GM21717 (cell line): Measurements from ENCODE around the gene DSE.

Experiments
- ATAC-seq: cut with Tn5 transposase; IDR thresholded peaks from one replicate; pipeline ENCODE4 v1.9.1; 2021; ENCODE audit warnings: mild to moderate bottlenecking, moderate library complexity; ENCODE audit not compliant: unreplicated experiment

DSE gene

DNA sequence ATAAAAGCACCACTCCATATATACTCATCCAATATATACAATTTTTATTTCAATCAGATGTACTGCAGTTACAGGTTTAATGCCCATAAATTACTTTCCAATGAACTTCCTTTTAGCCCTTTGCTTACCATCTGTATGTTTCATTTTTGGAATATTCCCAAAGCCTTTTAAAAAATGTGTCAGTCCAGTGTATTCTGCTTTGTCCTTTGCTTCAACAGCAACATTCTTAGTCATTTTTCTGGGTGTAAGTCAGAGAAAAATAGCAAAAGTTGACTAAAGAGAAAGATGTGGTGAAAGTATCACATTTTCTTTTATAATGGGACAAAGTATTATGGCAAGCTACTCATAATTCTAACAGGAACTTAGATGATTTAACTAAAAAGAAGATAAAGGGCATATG, 15.2 kb downstream of the DSE start:
- no peak for ATAC-seq

DNA sequence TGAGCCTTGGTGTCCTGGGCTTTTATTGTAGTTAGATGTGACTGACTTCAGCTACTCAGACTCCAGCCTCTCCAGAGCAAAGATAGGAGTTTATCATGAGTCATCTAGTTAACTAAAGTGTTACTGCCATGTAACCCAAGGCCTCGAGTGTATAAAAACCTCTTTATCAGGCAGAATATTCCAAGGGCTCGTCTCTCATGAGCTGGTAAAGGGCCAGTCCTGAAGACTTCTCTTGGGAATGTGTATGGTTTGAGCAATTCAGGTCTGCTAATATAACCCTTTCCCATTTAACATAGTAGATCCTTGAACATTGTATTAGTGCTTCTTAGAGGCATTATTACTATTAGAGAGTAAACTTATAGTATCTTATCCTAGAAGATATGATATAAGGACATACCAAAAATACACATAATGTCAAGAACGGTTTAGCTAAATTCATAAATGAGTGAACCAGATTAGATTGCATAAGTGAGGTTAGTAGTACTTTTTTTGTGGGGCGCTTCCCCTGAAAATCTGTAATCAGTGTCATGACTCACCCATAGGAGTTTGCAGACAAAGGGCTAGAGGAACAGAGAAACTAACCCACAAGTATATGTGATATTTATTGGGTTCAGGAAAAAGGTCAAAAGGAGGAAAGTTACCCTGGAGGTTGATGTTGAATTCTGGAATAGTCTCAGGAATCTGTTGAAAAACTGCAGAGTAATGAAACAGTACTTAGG, 16.0 kb downstream of the DSE start:
- peak; percentile 49 for ATAC-seq

GRCh38 chr6:116387374-116387773, 16.6 kb downstream of the DSE start:
- ATAC-seq, result peak; percentile 63

DNA sequence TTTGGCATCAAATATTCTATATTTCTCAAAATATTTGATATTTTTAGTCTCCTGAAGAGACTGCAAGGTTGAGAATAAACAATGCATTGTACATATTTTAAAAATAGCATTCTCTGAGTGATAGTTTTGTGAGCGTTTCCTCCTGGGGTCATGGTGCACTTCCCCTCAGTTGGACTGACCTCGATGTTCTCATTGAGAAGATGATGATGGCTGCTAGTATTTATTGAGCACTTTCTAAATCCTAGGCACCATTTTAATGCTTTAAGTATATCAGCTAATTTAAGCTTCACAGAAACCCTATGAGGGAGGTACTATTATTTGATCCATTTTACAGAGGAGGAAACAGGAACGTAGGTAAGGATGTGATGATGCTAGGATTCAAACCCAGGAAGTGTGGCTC, 18.2 kb downstream of the DSE start:
- ATAC-seq, result no peak

- ATAC-seq, result no peak
Observed at GRCh38 chr6:116389357-116389756, 18.6 kb downstream of the DSE start.

GRCh38 chr6:116390581-116390980, 19.8 kb downstream of the DSE start:
- no peak for ATAC-seq

GRCh38 chr6:116392132-116393013, 21.6 kb downstream of the DSE start:
- no peak for ATAC-seq

DNA sequence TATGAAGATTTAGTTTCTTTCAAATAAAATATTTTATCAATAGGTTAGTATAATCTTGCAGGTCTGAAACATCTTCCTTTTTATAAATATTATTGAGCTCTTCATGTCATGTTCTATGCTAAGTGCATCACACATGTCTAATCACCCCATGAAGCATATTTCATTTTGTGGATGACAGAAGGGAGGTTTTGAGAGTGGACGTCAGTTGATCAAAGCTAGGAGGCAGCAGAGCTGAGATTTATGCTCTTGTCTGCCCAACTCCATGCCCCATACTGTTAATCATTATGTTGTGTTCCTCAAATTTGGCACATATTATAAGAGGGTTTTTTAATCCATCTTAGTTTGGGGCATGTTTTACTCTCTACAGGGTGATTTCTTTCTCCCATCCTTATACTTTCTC, 22.7 kb downstream of the DSE start:
- no peak for ATAC-seq

GRCh38 chr6:116395647-116396046, 24.9 kb downstream of the DSE start:
- ATAC-seq, result peak; percentile 37

DNA sequence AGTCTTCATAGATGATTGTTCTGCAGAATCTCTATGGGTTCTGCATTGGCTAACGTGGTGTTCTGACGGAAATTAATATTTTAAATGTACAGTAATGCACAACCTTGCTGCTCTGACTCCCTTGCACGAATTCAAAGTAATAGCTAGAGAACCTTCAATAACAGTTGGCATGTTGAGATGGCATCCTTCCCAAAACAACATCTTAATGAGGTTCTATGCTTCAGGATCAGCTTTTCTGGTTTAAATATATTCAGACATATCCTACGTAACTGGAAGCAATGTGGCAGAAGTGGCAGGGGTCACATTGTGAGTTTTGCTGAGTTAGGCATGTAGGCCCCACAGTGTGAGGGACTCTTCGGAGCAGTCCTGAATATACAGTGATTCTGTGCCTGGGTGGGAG, 25.7 kb downstream of the DSE start:
- no peak for ATAC-seq

- ATAC-seq, result no peak
Observed at GRCh38 chr6:116397914-116398313, 27.2 kb downstream of the DSE start.

DNA sequence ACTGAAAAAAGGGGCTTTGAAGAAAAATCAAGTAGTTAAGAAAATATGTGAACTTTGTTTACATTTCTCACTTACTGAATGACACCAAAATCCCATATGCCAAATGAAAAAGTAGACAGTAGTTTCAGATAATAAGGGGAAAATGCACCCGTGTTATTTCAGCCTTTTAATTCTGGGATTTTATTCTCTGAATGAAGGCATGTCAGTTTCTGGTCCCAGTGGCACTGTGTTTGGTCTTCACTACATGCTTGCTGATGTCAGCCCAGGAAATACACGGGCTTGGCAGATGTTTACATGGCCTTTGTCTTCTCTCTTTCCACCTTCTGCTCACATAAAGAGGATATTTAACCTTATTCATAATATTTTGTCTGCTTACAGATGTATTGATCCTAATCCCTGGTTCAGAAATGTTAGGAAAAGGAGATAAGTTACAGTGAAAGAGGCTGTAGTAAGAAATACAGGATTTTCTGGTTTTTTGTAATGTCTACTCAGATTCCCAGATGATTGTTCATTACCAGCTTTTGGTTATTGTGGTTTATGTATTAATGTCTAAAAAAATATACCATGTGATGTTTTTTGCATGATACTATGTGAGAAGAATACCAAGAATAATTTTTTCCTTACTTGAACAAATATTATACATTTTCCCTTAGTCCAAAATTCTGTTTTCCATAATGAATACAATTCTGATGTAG, 27.7 kb downstream of the DSE start:
- ATAC-seq, result no peak

GRCh38 chr6:116399287-116399686, 28.5 kb downstream of the DSE start:
- no peak for ATAC-seq

DNA sequence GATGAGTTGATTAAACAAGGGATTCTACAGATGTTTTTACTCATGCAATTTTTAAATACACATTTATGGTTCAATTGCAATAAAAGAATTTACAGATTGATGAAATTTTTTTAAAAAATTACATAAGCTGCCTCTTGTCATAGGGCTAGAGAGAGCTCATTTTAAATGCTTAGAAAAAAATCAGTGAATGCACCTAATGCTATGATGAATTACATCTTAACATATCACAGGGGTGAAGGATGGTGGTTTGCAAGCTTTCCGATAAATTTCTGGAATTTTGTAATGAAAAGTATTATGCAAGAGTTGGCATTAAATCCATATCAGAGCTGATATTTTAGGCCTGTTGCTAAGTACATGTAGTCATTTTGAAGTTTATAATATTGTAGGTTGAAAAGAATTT, 29.6 kb downstream of the DSE start:
- ATAC-seq, result no peak

DNA sequence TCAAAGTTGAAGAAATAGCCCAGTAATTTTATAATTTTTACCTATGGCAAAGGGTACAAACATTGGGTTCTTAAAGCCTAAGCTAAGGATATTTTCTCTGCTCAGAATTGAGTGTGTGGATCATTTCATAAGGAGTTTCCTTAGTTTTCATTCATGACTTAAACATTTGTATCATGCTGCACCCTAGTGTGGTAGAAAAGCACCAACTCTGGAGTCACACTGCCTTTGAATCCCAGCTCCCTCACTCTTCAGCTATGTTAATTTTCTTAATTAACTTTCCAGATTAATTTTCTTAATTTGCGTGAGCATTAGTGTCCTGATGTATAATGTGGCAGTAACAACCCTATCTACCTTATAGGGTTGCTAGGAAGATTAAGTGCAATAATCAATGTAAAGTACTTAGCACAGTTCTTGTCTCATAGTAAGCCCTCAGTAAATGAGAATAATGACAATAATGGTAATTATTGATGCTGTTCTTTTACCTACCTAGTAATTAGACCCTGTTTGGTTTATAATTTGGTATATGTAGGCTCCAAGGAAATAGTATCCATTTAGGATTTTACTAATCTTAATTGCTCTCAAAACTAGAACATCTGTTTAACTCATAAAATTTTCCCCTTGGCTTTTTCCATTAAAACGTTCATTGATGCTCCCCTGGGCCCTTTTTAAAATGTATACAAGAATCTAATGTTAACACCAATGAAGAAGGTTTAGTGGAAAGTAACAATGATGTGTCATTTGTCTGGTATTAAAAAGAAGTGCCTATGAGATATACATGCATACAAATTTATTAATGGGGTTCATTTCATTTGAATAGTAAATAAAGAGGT, 31.6 kb downstream of the DSE start:
- ATAC-seq, result no peak

DNA sequence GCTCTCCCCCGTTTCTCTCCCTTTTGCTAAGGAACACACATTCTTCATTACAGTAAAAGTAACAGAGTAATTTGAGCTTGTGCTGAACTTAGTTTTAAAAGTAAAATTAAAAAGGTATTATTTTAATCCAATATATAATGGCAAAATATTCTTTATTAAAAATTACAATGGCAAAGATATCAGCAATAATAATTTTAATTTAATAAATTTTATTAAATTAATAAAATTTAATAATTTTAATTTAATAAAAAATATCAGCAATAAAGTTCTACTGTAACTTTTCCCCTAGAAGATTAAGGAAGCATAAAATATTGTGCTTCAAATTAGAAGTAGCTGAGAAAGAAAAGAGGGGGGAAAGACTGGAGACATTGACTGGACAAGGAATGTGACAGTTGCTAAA, 32.5 kb downstream of the DSE start:
- no peak for ATAC-seq

DNA sequence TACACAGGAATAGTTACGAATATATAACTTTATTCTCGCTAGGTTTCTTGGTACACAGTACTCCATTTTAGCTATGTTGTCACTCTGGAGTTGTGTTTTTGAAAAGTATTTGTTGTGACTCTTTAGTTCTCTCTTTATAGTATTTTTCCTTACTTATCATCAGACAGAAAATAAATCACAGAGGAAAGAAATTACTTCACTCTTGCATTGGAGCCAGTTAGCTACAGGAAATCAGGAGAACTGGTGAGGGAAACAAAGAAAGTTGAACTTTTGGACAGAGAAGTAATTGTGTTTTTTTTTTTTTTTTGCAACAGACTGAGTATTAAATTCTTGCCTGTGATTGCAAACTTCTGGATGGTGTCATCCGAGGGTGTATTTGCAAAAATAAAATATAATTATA, 33.9 kb downstream of the DSE start:
- no peak for ATAC-seq

DNA sequence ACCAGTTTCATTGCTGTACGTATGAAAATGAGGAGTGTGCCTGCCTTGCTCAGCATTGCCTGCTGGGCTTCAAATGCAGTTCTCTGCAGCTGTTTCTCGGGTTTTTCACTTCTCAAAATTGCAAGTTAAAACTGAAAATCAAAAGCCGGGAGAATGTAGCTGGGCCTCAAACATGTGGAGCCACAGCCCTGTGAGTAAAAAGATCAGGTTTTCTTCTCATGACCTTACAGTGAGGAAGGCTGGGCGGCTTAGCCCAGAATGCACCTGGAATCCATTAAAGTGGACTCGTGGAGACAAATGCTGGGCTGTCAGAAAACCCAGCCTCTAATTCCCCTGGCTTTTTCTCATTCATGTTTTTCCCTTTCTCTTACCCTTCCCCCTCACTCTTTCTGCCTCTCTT, 34.4 kb downstream of the DSE start:
- peak; percentile 67 for ATAC-seq

DNA sequence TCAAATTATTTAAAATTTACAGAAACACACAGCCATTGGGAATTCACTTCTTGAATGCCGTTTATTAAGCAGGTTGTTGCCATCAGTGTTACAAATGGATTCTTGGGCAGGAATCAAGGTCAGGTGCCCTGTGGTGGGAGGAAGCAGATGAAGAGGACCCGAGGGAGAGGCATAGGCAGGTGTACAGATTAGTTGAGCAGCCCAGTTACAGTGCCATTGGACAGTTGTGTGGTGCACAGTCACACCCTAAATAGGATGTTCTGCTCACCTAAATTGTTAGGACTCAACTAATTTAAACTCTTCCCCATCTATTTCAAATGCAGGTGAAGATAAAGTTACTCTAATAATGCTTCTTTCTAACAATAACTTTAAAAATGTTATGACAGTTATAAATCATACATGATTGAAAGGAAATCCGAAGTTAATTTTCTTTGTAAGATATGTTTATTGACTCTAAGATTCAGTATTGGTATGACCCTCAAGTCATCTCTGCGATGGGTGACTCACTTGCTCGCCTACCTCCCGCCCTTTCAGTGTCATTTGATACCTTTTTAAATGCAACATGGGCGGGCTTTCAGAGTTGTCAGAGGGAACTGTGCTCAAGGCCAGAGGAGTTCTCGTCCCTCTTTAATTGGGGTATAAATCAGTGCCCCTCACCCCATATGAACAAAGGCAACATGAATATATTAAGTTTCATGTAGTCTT, 35.1 kb downstream of the DSE start:
- ATAC-seq, result no peak

GRCh38 chr6:116406678-116407345, 36.1 kb downstream of the DSE start:
- no peak for ATAC-seq
